Adipocyte (in vitro differentiated cells): ENCODE measurements around the gene RPS6KL1.

Experiments used
- DNase-seq: peaks from one replicate; pipeline ENCODE4 v3.0.0-alpha.2; 2015; ENCODE audit warnings: low read depth
- H3K27me3 ChIP-seq: replicated peaks from 2 replicates; pipeline ENCODE4 v1.7.0; 2013; ENCODE audit warnings: mild to moderate bottlenecking, low read length, moderate library complexity; ENCODE audit not compliant: control insufficient read depth, insufficient read depth
- H3K36me3 ChIP-seq: 2 replicates; pipeline ENCODE4 v1.7.0; 2013; ENCODE audit warnings: low read length, mild to moderate bottlenecking, moderate library complexity; ENCODE audit not compliant: control insufficient read depth, insufficient read depth, severe bottlenecking
- H3K4me1 ChIP-seq: 2 replicates; pipeline ENCODE4 v1.7.0; 2013; ENCODE audit warnings: mild to moderate bottlenecking, low read length, moderate library complexity; ENCODE audit not compliant: control insufficient read depth, insufficient read depth
- H3K4me3 ChIP-seq: 2 replicates; pipeline ENCODE4 v1.7.0; 2013; ENCODE audit warnings: mild to moderate bottlenecking, low read length, moderate library complexity
- H3K9ac ChIP-seq: 2 replicates; pipeline ENCODE4 v1.7.0; 2013; ENCODE audit warnings: mild to moderate bottlenecking, low read length, moderate library complexity
- H3K9me3 ChIP-seq: 2 replicates; pipeline ENCODE4 v1.7.0; 2013; ENCODE audit warnings: mild to moderate bottlenecking, low read length, moderate library complexity; ENCODE audit not compliant: control insufficient read depth

RPS6KL1 gene

GRCh38 chr14:74908861-74909341 lies 14.2 kb downstream of the RPS6KL1 start:
- DNase-seq: no peak
- Histone ChIP-seq H3K9ac (no peak overlapping the region), H3K4me1 (peaks cover 17% of the 10 kb centered on the region), H3K36me3 (peaks cover 6% of the 10 kb centered on the region), H3K9me3 (no peaks in the 10 kb centered on the region), H3K27me3 (no peaks in the 10 kb centered on the region), H3K4me3 (no peak overlapping the region)

- peaks cover 17% of the 10 kb centered on the region for H3K4me1 ChIP-seq
- H3K9ac ChIP-seq: peak overlapping the region; percentile 36
- DNase-seq: no peak
- no peaks in the 10 kb centered on the region for H3K9me3 ChIP-seq
- no peaks in the 10 kb centered on the region for H3K27me3 ChIP-seq
- peaks cover 15% of the 10 kb centered on the region for H3K36me3 ChIP-seq
- no peak overlapping the region for H3K4me3 ChIP-seq
Measured at GRCh38 chr14:74907744-74908143, 15.3 kb downstream of the RPS6KL1 start.

- peak overlapping the region; percentile 36 for H3K9ac ChIP-seq
- DNase-seq: no peak
- H3K36me3 ChIP-seq: peaks cover 23% of the 10 kb centered on the region
- no peaks in the 10 kb centered on the region for H3K27me3 ChIP-seq
- no peaks in the 10 kb centered on the region for H3K9me3 ChIP-seq
- H3K4me3 ChIP-seq: no peak overlapping the region
- peaks cover 17% of the 10 kb centered on the region for H3K4me1 ChIP-seq
Measured at GRCh38 chr14:74906925-74907521, 16.0 kb downstream of the RPS6KL1 start.

GRCh38 chr14:74905595-74906142 lies 17.4 kb downstream of the RPS6KL1 start:
- H3K9ac ChIP-seq: no peak overlapping the region
- no peaks in the 10 kb centered on the region for H3K27me3 ChIP-seq
- peaks cover 36% of the 10 kb centered on the region for H3K36me3 ChIP-seq
- no peaks in the 10 kb centered on the region for H3K9me3 ChIP-seq
- no peak overlapping the region for H3K4me3 ChIP-seq
- DNase-seq: peak; percentile 89
- H3K4me1 ChIP-seq: peaks cover 17% of the 10 kb centered on the region

- Histone ChIP-seq H3K4me1 (peaks cover 17% of the 10 kb centered on the region), H3K9ac (no peak overlapping the region), H3K36me3 (peaks cover 44% of the 10 kb centered on the region), H3K4me3 (no peak overlapping the region), H3K27me3 (no peaks in the 10 kb centered on the region), H3K9me3 (no peaks in the 10 kb centered on the region)
- no peak for DNase-seq
Measured at GRCh38 chr14:74904635-74905503, 18.2 kb downstream of the RPS6KL1 start.

- H3K9me3 ChIP-seq: no peaks in the 10 kb centered on the region
- H3K4me3 ChIP-seq: no peak overlapping the region
- DNase-seq: no peak
- peaks cover 17% of the 10 kb centered on the region for H3K4me1 ChIP-seq
- H3K27me3 ChIP-seq: no peaks in the 10 kb centered on the region
- H3K9ac ChIP-seq: no peak overlapping the region
- peaks cover 62% of the 10 kb centered on the region for H3K36me3 ChIP-seq
Measured at GRCh38 chr14:74902941-74903705, 19.9 kb downstream of the RPS6KL1 start.

- Histone ChIP-seq H3K4me1 (no peaks in the 10 kb centered on the region), H3K36me3 (peaks cover 98% of the 10 kb centered on the region), H3K9ac (no peak overlapping the region), H3K27me3 (no peaks in the 10 kb centered on the region), H3K9me3 (no peaks in the 10 kb centered on the region), H3K4me3 (no peak overlapping the region)
- no peak for DNase-seq
Measured at GRCh38 chr14:74898694-74899093, 24.4 kb downstream of the RPS6KL1 start.

GRCh38 chr14:74898083-74898482 lies 25.0 kb downstream of the RPS6KL1 start:
- DNase-seq: no peak
- Histone ChIP-seq H3K36me3 (peaks cover 100% of the 10 kb centered on the region), H3K4me3 (no peak overlapping the region)

GRCh38 chr14:74897642-74898041 lies 25.4 kb downstream of the RPS6KL1 start:
- Histone ChIP-seq H3K4me1 (no peaks in the 10 kb centered on the region), H3K27me3 (no peaks in the 10 kb centered on the region), H3K9me3 (no peaks in the 10 kb centered on the region), H3K9ac (no peak overlapping the region), H3K36me3 (peaks cover 100% of the 10 kb centered on the region), H3K4me3 (no peak overlapping the region)
- DNase-seq: no peak

More at GRCh38 chr14:74898083-74898482, 25.0 kb downstream of the RPS6KL1 start:
- H3K9me3 ChIP-seq: no peaks in the 10 kb centered on the region
- H3K27me3 ChIP-seq: no peaks in the 10 kb centered on the region
- H3K4me1 ChIP-seq: no peaks in the 10 kb centered on the region
- H3K9ac ChIP-seq: no peak overlapping the region

- DNase-seq: no peak
- Histone ChIP-seq H3K4me3 (no peak overlapping the region), H3K36me3 (peaks cover 99% of the 10 kb centered on the region)
Measured at GRCh38 chr14:74896400-74896799, 26.7 kb downstream of the RPS6KL1 start.

More at GRCh38 chr14:74896400-74896799, 26.7 kb downstream of the RPS6KL1 start:
- Histone ChIP-seq H3K27me3 (no peaks in the 10 kb centered on the region), H3K9ac (no peak overlapping the region), H3K9me3 (no peaks in the 10 kb centered on the region), H3K4me1 (peaks cover 11% of the 10 kb centered on the region)
